Choroid plexus epithelial cell (primary cell): ENCODE data around the gene SMOC1.
A peak's percentile ranks its signal among the peaks of the same experiment; 100 is the strongest.

Experiments used
- DNase-seq: peaks from one replicate; pipeline ENCODE4 v3.0.0-alpha.2; 2010; ENCODE audit warnings: low read depth
- H3K4me3 ChIP-seq: 2 replicates; pipeline ENCODE4 v1.5.1; 2011; ENCODE audit warnings: low read depth, mild to moderate bottlenecking, control low read depth, low read length, moderate library complexity
- CTCF ChIP-seq: conservative IDR thresholded peaks from 2 replicates; pipeline ENCODE4 v1.5.1; 2011; ENCODE audit warnings: low read depth, mild to moderate bottlenecking, control low read depth, inconsistent platforms, low read length, moderate library complexity

Gene SMOC1

GRCh38 chr14:70032016-70032415, 152.8 kb downstream of the SMOC1 start:
- DNase-seq = no peak
- H3K4me3 ChIP-seq = no peak overlapping the region
- no peak for TF ChIP-seq CTCF

- no peak overlapping the region for H3K4me3 ChIP-seq
- TF ChIP-seq CTCF = no peak
- no peak for DNase-seq
Observed at GRCh38 chr14:70032447-70032846, 153.2 kb downstream of the SMOC1 start.

GRCh38 chr14:70033116-70033515, 153.9 kb downstream of the SMOC1 start:
- no peak overlapping the region for H3K4me3 ChIP-seq
- no peak for TF ChIP-seq CTCF
- DNase-seq = no peak

- DNase-seq = no peak
- no peak for TF ChIP-seq CTCF
- no peak overlapping the region for H3K4me3 ChIP-seq
Observed at GRCh38 chr14:70033561-70033960, 154.3 kb downstream of the SMOC1 start.

GRCh38 chr14:70034257-70034656, 155.0 kb downstream of the SMOC1 start:
- no peak for DNase-seq
- no peak overlapping the region for H3K4me3 ChIP-seq
- TF ChIP-seq CTCF = no peak

GRCh38 chr14:70036665-70037064, 157.4 kb downstream of the SMOC1 start:
- peak; percentile 48 for TF ChIP-seq CTCF
- DNase-seq = peak; percentile 63
- H3K4me3 ChIP-seq = no peak overlapping the region

- DNase-seq = no peak
- H3K4me3 ChIP-seq = no peak overlapping the region
- no peak for TF ChIP-seq CTCF
Observed at GRCh38 chr14:70043001-70043400, 163.8 kb downstream of the SMOC1 start.
